ENCODE results near the gene PGC. TPM values are rescaled to one million over a fixed set of nuclear protein-coding genes. Genes with fewer than 3 reads are reported as not detected.

Gene PGC
- polyA plus RNA-seq, 1 of the 3 experiments (the other 2 are of a cell fraction), result not detected

DNA sequence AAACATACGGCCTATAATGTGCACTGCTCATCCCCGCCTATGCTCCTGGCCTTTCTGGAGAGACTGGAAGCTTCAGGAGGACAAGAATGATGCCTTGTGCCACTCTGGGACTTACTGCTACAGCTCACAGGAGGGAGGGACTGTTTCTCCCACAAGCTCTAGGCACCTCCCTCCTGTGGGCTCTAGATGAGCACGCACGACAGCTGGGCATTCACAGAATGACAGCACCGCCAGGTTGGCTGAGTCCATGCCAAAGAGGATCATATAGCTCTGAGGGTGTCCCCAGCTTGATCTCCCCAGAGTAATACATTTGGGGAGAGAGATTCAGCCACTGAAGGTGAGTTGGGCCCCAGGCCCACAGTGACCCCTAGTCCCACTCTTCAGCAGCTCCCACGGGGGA, 10.1 kb upstream of the PGC start:
- WGBS (ENCODE audit: low lambda C conversion rate), result 100% methylated on average over 4 of the region's 6 CpGs
- H3K79me2 ChIP-seq (ENCODE audit: insufficient read depth), result no peaks in the 10 kb centered on the region
- H3K4me2 ChIP-seq, result no peak overlapping the region
- no peak overlapping the region for H3K9ac ChIP-seq
- peaks cover 0 to 6% of the 10 kb centered on the region in 2 experiments; a peak in 1 of 4 replicates for H3K4me1 ChIP-seq (ENCODE audit: control insufficient read depth in 1 of 2, insufficient read depth in 2 of 2, low read depth in 1 of 2, low read length in 1 of 2)
- no peaks in the 10 kb centered on the region for H3K27me3 ChIP-seq (ENCODE audit: insufficient read depth)
- no peak for TF ChIP-seq SIN3A (IDR thresholded peaks at IDR 0.05; ENCODE audit: borderline replicate concordance, low read depth, low read length)
- TF ChIP-seq EP300 (IDR thresholded peaks at IDR 0.05; ENCODE audit: borderline replicate concordance in 1 of 2, low read depth in 1 of 2, low read length in 1 of 2), result no peak
- no peak for TF ChIP-seq GATA2 (CRISPR knock-in tag; IDR thresholded peaks at IDR 0.05)
- TF ChIP-seq, protein P1, sequence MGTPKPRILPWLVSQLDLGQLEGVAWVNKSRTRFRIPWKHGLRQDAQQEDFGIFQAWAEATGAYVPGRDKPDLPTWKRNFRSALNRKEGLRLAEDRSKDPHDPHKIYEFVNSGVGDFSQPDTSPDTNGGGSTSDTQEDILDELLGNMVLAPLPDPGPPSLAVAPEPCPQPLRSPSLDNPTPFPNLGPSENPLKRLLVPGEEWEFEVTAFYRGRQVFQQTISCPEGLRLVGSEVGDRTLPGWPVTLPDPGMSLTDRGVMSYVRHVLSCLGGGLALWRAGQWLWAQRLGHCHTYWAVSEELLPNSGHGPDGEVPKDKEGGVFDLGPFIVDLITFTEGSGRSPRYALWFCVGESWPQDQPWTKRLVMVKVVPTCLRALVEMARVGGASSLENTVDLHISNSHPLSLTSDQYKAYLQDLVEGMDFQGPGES (IDR thresholded peaks at IDR 0.05; ENCODE audit: low read depth, low read length), result no peak
- no peak for TF ChIP-seq FOSL2 (IDR thresholded peaks at IDR 0.05; ENCODE audit: borderline replicate concordance, low read depth)
- TF ChIP-seq YY1 (IDR thresholded peaks at IDR 0.05; ENCODE audit: low read depth), result no peak
- no peak for TF ChIP-seq SMC3 (IDR thresholded peaks at IDR 0.05; ENCODE audit: low read depth, low read length)
- TF ChIP-seq, protein P2, sequence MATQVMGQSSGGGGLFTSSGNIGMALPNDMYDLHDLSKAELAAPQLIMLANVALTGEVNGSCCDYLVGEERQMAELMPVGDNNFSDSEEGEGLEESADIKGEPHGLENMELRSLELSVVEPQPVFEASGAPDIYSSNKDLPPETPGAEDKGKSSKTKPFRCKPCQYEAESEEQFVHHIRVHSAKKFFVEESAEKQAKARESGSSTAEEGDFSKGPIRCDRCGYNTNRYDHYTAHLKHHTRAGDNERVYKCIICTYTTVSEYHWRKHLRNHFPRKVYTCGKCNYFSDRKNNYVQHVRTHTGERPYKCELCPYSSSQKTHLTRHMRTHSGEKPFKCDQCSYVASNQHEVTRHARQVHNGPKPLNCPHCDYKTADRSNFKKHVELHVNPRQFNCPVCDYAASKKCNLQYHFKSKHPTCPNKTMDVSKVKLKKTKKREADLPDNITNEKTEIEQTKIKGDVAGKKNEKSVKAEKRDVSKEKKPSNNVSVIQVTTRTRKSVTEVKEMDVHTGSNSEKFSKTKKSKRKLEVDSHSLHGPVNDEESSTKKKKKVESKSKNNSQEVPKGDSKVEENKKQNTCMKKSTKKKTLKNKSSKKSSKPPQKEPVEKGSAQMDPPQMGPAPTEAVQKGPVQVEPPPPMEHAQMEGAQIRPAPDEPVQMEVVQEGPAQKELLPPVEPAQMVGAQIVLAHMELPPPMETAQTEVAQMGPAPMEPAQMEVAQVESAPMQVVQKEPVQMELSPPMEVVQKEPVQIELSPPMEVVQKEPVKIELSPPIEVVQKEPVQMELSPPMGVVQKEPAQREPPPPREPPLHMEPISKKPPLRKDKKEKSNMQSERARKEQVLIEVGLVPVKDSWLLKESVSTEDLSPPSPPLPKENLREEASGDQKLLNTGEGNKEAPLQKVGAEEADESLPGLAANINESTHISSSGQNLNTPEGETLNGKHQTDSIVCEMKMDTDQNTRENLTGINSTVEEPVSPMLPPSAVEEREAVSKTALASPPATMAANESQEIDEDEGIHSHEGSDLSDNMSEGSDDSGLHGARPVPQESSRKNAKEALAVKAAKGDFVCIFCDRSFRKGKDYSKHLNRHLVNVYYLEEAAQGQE (IDR thresholded peaks at IDR 0.05; ENCODE audit: low read depth, low read length), result no peak
- TF ChIP-seq RFX5 (IDR thresholded peaks at IDR 0.05; ENCODE audit: low read length), result no peak
- TF ChIP-seq, protein P3, sequence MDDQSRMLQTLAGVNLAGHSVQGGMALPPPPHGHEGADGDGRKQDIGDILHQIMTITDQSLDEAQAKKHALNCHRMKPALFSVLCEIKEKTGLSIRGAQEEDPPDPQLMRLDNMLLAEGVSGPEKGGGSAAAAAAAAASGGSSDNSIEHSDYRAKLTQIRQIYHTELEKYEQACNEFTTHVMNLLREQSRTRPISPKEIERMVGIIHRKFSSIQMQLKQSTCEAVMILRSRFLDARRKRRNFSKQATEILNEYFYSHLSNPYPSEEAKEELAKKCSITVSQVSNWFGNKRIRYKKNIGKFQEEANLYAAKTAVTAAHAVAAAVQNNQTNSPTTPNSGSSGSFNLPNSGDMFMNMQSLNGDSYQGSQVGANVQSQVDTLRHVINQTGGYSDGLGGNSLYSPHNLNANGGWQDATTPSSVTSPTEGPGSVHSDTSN (IDR thresholded peaks at IDR 0.05), result no peak
- H3K36me3 ChIP-seq (replicated peaks in 1 of 2; ENCODE audit: control insufficient read depth in 1 of 2, insufficient read depth in 2 of 2, low read length in 1 of 2), result no peaks in the 10 kb centered on the region
- H4K20me1 ChIP-seq (ENCODE audit: insufficient read depth), result no peaks in the 10 kb centered on the region
- no peak overlapping the region for H2AFZ ChIP-seq (ENCODE audit: low read depth)
- H3K27ac ChIP-seq (ENCODE audit: low read depth in 2 of 2, low read length in 1 of 2), result no peak overlapping the region
- CTCF ChIA-PET, result interaction anchor here (0.6 to 1.9 kb wide), 3 partner anchors 9 to 390 kb away, joined by 3 to 6 read pairs (median 3); no protein-coding TSS in a partner anchor
- no peaks in the 10 kb centered on the region for H3F3A ChIP-seq (replicated peaks; ENCODE audit: insufficient read depth)
- DNase-seq, result no peak
- H3K9me3 ChIP-seq, result no peaks in the 10 kb centered on the region
- no peak overlapping the region for H3K4me3 ChIP-seq (ENCODE audit: low read depth in 2 of 2, low read length in 1 of 2)
- H3K9me2 ChIP-seq, result no peaks in the 10 kb centered on the region
- POLR2A ChIA-PET, result no interaction called here

DNA sequence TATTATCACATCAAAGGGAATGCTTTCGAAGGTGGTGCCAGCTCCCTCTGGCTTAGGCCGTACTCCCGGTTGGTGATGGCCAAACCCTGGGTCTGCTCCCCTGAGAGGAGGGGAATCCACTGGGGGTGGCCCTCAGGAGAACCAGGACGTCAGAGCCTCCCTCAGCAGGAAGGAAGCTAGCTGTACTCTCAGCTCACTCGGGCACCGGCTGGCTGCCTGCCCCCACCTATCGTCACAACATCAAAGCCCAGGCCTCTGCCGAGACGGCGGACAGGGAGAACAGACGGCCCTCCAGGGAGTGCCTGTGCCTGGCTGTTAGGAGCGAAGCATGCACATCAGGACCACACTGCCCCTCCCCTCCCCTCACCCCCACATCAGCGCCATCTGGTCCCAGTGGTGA, 9.2 kb upstream of the PGC start:
- 79% methylated on average over 7 of the region's 13 CpGs for WGBS (ENCODE audit: low lambda C conversion rate)
- CTCF ChIA-PET, result interaction anchor here (0.6 to 1.9 kb wide), 3 partner anchors 19 to 69 kb away, joined by 3 to 6 read pairs (median 4); no protein-coding TSS in a partner anchor
- no peak overlapping the region for H3K4me2 ChIP-seq
- no peaks in the 10 kb centered on the region for H3K9me3 ChIP-seq
- H2AFZ ChIP-seq (ENCODE audit: low read depth), result no peak overlapping the region
- peaks cover 0 to 6% of the 10 kb centered on the region in 2 experiments; a peak in 1 of 4 replicates for H3K4me1 ChIP-seq (ENCODE audit: control insufficient read depth in 1 of 2, insufficient read depth in 2 of 2, low read depth in 1 of 2, low read length in 1 of 2)
- H3K9me2 ChIP-seq, result no peaks in the 10 kb centered on the region
- no peak overlapping the region for H3K27ac ChIP-seq (ENCODE audit: low read depth in 2 of 2, low read length in 1 of 2)
- no peak overlapping the region for H3K4me3 ChIP-seq (ENCODE audit: low read depth in 2 of 2, low read length in 1 of 2)
- no peaks in the 10 kb centered on the region for H3K27me3 ChIP-seq (ENCODE audit: insufficient read depth)
- no peaks in the 10 kb centered on the region for H3K36me3 ChIP-seq (replicated peaks in 1 of 2; ENCODE audit: control insufficient read depth in 1 of 2, insufficient read depth in 2 of 2, low read length in 1 of 2)
- no peaks in the 10 kb centered on the region for H4K20me1 ChIP-seq (ENCODE audit: insufficient read depth)
- TF ChIP-seq GABPA (IDR thresholded peaks at IDR 0.05; ENCODE audit: low read depth) (no peak), FOXJ3 (CRISPR knock-in tag; IDR thresholded peaks at IDR 0.05) (no peak), NRF1 (IDR thresholded peaks at IDR 0.05; ENCODE audit: low read depth, low read length) (no peak), RFX5 (IDR thresholded peaks at IDR 0.05; ENCODE audit: low read length) (no peak), JUND (IDR thresholded peaks at IDR 0.05) (no peak), EP300 (IDR thresholded peaks at IDR 0.05; ENCODE audit: borderline replicate concordance in 1 of 2, low read depth in 1 of 2, low read length in 1 of 2) (no peak), POLR2AphosphoS5 (IDR thresholded peaks at IDR 0.05; ENCODE audit: low read depth, low read length) (no peak), NFIC (IDR thresholded peaks at IDR 0.05; ENCODE audit: borderline replicate concordance) (no peak), TAF1 (IDR thresholded peaks at IDR 0.05; ENCODE audit: borderline replicate concordance, low read depth, low read length) (no peak)
- TF ChIP-seq, protein P4, sequence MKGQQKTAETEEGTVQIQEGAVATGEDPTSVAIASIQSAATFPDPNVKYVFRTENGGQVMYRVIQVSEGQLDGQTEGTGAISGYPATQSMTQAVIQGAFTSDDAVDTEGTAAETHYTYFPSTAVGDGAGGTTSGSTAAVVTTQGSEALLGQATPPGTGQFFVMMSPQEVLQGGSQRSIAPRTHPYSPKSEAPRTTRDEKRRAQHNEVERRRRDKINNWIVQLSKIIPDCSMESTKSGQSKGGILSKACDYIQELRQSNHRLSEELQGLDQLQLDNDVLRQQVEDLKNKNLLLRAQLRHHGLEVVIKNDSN (IDR thresholded peaks at IDR 0.05; ENCODE audit: borderline replicate concordance, low read depth), result no peak
- TF ChIP-seq, protein P5, sequence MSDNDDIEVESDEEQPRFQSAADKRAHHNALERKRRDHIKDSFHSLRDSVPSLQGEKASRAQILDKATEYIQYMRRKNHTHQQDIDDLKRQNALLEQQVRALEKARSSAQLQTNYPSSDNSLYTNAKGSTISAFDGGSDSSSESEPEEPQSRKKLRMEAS (IDR thresholded peaks at IDR 0.05; ENCODE audit: low read depth), result no peak
- H3K9ac ChIP-seq, result no peak overlapping the region
- H3F3A ChIP-seq (replicated peaks; ENCODE audit: insufficient read depth), result no peaks in the 10 kb centered on the region
- no peaks in the 10 kb centered on the region for H3K79me2 ChIP-seq (ENCODE audit: insufficient read depth)
- no peak for DNase-seq
- POLR2A ChIA-PET, result no interaction called here
